Fibroblast of skin of right quadriceps (primary cell): ENCODE results near the gene GLT8D2.
A peak's percentile ranks its signal among the peaks of the same experiment; 100 is the strongest.

ENCODE experiments used
- DNase-seq: peaks from one replicate; pipeline ENCODE4 v3.0.0-alpha.2; 2013

The GLT8D2 gene

GRCh38 chr12:103997286-103997900 is 52.6 kb downstream of the GLT8D2 start:
- DNase-seq, result no peak

GRCh38 chr12:103996595-103996994 is 53.4 kb downstream of the GLT8D2 start:
- DNase-seq, result no peak

GRCh38 chr12:103994235-103994634 is 55.8 kb downstream of the GLT8D2 start:
- no peak for DNase-seq

GRCh38 chr12:103986829-103987228 is 63.2 kb downstream of the GLT8D2 start:
- peak; percentile 32 for DNase-seq

GRCh38 chr12:103978384-103978982 is 71.5 kb downstream of the GLT8D2 start:
- no peak for DNase-seq

- DNase-seq, result no peak
Measured at GRCh38 chr12:103975368-103975767, 74.6 kb downstream of the GLT8D2 start.

- no peak for DNase-seq
Measured at GRCh38 chr12:103973909-103974308, 76.1 kb downstream of the GLT8D2 start.

- peak; percentile 65 for DNase-seq
Measured at GRCh38 chr12:103969391-103969790, 80.6 kb downstream of the GLT8D2 start.

- DNase-seq, result no peak
Measured at GRCh38 chr12:103966736-103967135, 83.3 kb downstream of the GLT8D2 start.

GRCh38 chr12:103965590-103966504 is 84.1 kb downstream of the GLT8D2 start, which contains the start of gene TDG:
Gene TDG (plus strand): TSS chr12:103965872. CDS start chr12:103966038, 166 bp downstream.
- peak; percentile 99 for DNase-seq

- no peak for DNase-seq
Measured at GRCh38 chr12:103965255-103965589, 84.8 kb downstream of the GLT8D2 start.

- DNase-seq, result no peak
Measured at GRCh38 chr12:103964805-103965204, 85.2 kb downstream of the GLT8D2 start.

GRCh38 chr12:103962493-103962892 is 87.5 kb downstream of the GLT8D2 start:
- no peak for DNase-seq

- DNase-seq, result no peak
Measured at GRCh38 chr12:103960616-103961227, 89.3 kb downstream of the GLT8D2 start.

GRCh38 chr12:103958621-103959020 is 91.4 kb downstream of the GLT8D2 start:
- no peak for DNase-seq

GRCh38 chr12:103957865-103958388 is 92.1 kb downstream of the GLT8D2 start:
- no peak for DNase-seq

- DNase-seq, result no peak
Measured at GRCh38 chr12:103956509-103957027, 93.4 kb downstream of the GLT8D2 start.

- DNase-seq, result no peak
Measured at GRCh38 chr12:103955811-103956508, 94.0 kb downstream of the GLT8D2 start.

- no peak for DNase-seq
Measured at GRCh38 chr12:103952497-103952896, 97.5 kb downstream of the GLT8D2 start.

- no peak for DNase-seq
Measured at GRCh38 chr12:103948746-103949406, 101.1 kb downstream of the GLT8D2 start.

- DNase-seq, result no peak
Measured at GRCh38 chr12:103947871-103948555, 102.0 kb downstream of the GLT8D2 start.
